Cardiac muscle cell (in vitro differentiated cells and primary cell): ENCODE results near the gene SOX13. TPM values are rescaled to one million over a fixed set of nuclear protein-coding genes. Genes with fewer than 3 reads are reported as not detected.
A peak's percentile ranks its signal among the peaks of the same experiment; 100 is the strongest.

ENCODE experiments used
- DNase-seq, 2 donors: peaks; one replicate each; pipeline versions ENCODE4 v3.0.0 to v3.0.0-alpha.2; 2010 to 2017; ENCODE audit warnings: low read depth in 1 of 2, low spot score in 1 of 2
- H3K27ac ChIP-seq: fragments of 200-600 bp; sonication (generic); 2 replicates; pipeline ENCODE4 v1.5.1; 2016
- H3K27me3 ChIP-seq: fragments of 200-600 bp; sonication (generic); 2 replicates; pipeline ENCODE4 v1.6.0; 2016; ENCODE audit warnings: control low read depth
- H3K36me3 ChIP-seq: fragments of 200-600 bp; sonication (generic); 2 replicates; pipeline ENCODE4 v1.5.1; 2016; ENCODE audit warnings: control low read depth
- H3K4me1 ChIP-seq: fragments of 200-600 bp; sonication (generic); 2 replicates; pipeline ENCODE4 v1.8.1; 2017; ENCODE audit warnings: low read depth, mild to moderate bottlenecking, mixed run types
- H3K4me3 ChIP-seq: fragments of 200-600 bp; sonication (generic); 2 replicates; pipeline ENCODE4 v1.5.1; 2016; ENCODE audit warnings: mild to moderate bottlenecking
- H3K9me3 ChIP-seq: fragments of 200-600 bp; sonication (generic); 2 replicates; pipeline ENCODE4 v1.5.1; 2017; ENCODE audit warnings: low read depth, mild to moderate bottlenecking, control low read depth
- polyA plus RNA-seq: library from polyadenylated mRNA; unstranded; fragments of >200 nt; fragmentation: Nextera tagmentation; extraction: Ambion mirVana; gene quantifications from 2 replicates; pipeline ENCODE4 v1.2.1, GENCODE V29; 2016
- total RNA-seq: library from RNA; depleted of rRNA; stranded (reverse); fragments of >200 nt; gene quantifications from 2 replicates; pipeline ENCODE4 v1.2.3, GENCODE V29; 2016
- TF ChIP-seq, protein P1 (sequence below): IDR thresholded peaks from 2 replicates; pipeline ENCODE4 v1.5.1; 2012; ENCODE audit warnings: low read depth, mild to moderate bottlenecking, low read length

Gene SOX13
- total and polyA plus RNA-seq, 2 experiments from 2014 or later = 34.8 to 39.7 TPM

DNA sequence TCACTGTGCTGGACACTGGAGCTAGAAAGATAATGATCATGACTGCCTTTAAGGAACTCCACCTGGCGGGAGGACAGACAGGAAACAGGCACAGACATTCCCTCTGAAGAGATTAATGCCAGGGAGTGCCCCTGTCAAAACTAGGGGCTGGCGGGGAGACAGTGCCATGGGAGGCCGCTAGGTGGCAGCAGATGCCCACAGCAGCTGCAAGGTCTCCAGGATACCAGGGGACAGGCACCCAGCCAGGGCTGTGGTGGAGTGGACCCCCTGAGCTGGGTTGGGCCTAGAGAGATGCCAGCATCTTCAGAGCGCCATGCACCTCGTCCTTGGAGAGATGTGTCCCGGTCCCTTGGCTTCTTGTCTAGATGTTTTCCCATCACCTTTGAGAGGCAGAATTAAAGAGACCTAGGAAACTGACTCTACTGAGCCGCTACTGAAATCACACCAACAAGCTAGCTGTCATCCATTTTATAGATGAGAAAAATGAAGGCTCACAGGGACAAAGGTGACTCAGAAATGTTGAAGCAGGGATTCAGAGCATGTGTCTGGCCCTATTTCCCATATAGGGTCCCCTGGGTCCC, 89.7 kb downstream of the SOX13 start:
- Histone ChIP-seq H3K9me3 (no peaks in the 10 kb centered on the region), H3K4me3 (no peak overlapping the region), H3K36me3 (no peaks in the 10 kb centered on the region), H3K27ac (no peak overlapping the region), H3K27me3 (peaks cover 17% of the 10 kb centered on the region), H3K4me1 (no peaks in the 10 kb centered on the region)
- DNase-seq = peak; percentile 72 to 79
- TF ChIP-seq, protein P1, sequence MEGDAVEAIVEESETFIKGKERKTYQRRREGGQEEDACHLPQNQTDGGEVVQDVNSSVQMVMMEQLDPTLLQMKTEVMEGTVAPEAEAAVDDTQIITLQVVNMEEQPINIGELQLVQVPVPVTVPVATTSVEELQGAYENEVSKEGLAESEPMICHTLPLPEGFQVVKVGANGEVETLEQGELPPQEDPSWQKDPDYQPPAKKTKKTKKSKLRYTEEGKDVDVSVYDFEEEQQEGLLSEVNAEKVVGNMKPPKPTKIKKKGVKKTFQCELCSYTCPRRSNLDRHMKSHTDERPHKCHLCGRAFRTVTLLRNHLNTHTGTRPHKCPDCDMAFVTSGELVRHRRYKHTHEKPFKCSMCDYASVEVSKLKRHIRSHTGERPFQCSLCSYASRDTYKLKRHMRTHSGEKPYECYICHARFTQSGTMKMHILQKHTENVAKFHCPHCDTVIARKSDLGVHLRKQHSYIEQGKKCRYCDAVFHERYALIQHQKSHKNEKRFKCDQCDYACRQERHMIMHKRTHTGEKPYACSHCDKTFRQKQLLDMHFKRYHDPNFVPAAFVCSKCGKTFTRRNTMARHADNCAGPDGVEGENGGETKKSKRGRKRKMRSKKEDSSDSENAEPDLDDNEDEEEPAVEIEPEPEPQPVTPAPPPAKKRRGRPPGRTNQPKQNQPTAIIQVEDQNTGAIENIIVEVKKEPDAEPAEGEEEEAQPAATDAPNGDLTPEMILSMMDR = peak; percentile 99

- no peaks in the 10 kb centered on the region for H3K4me1 ChIP-seq
- TF ChIP-seq, protein P1 = no peak
- H3K36me3 ChIP-seq = no peaks in the 10 kb centered on the region
- H3K9me3 ChIP-seq = no peaks in the 10 kb centered on the region
- peaks cover 4% of the 10 kb centered on the region for H3K27me3 ChIP-seq
- no peak within 1 kb of the TSS for H3K27ac ChIP-seq
- DNase-seq = no peak
- H3K4me3 ChIP-seq = no peak within 1 kb of the TSS
Observed at GRCh38 chr1:204166219-204166618, 93.3 kb downstream of the SOX13 start, which contains the start of gene REN. TSS of gene REN (minus strand) at chr1:204166337. CDS start at chr1:204166293, 44 bp downstream.

GRCh38 chr1:204167730-204168129, 94.8 kb downstream of the SOX13 start:
- H3K36me3 ChIP-seq = no peaks in the 10 kb centered on the region
- no peak for DNase-seq
- TF ChIP-seq, protein P1 = no peak
- no peaks in the 10 kb centered on the region for H3K9me3 ChIP-seq
- no peak overlapping the region for H3K27ac ChIP-seq
- H3K27me3 ChIP-seq = no peaks in the 10 kb centered on the region
- H3K4me3 ChIP-seq = no peak overlapping the region
- H3K4me1 ChIP-seq = no peaks in the 10 kb centered on the region

GRCh38 chr1:204169858-204170257, 96.9 kb downstream of the SOX13 start:
- no peak overlapping the region for H3K4me3 ChIP-seq
- H3K27me3 ChIP-seq = peaks cover 13% of the 10 kb centered on the region
- DNase-seq = no peak
- H3K27ac ChIP-seq = no peak overlapping the region
- H3K4me1 ChIP-seq = no peaks in the 10 kb centered on the region
- no peaks in the 10 kb centered on the region for H3K36me3 ChIP-seq
- TF ChIP-seq, protein P1 = no peak
- no peaks in the 10 kb centered on the region for H3K9me3 ChIP-seq

DNA sequence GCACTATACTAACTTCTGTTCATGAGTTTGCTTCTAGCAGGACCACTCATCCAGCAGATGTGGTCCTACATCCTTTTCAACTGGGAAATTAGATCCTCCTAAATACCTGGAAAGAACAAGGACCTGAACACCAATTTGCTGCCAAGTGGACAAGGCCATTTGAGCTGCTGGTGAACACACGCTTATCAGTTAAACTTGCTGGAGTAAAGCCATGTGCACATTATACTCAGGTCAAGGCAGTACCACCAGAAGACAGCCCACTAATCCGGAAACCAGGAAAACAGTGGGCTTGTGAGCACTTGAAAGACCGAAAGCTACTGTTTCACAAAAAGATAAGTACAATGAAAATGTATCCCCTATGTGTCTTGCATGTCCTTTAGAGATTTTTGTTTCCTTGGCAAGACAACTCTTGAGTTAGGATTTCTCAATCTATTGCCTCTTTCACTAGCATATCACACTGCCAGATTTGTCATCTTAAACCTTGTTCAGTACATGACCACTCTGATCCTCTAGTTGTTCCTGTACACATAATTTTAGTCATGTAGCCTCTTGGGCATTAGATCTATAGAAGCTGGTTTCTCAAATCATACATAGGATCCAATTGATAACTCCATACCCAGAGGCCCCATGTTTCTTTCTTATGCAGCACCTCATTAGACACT, 97.7 kb downstream of the SOX13 start:
- Histone ChIP-seq H3K4me1 (no peaks in the 10 kb centered on the region), H3K27me3 (peaks cover 21% of the 10 kb centered on the region), H3K4me3 (no peak overlapping the region), H3K36me3 (no peaks in the 10 kb centered on the region), H3K9me3 (no peaks in the 10 kb centered on the region), H3K27ac (no peak overlapping the region)
- no peak for DNase-seq
- TF ChIP-seq, protein P1 = no peak
